AG09319 (cell line): ENCODE measurements around the gene AMHR2.

Experiments used
- DNase-seq: peaks from one replicate; pipeline ENCODE4 v3.0.0-alpha.2; 2010; ENCODE audit warnings: low read depth; ENCODE audit errors: extremely low read depth
- CTCF ChIP-seq: IDR thresholded peaks from 2 replicates; pipeline ENCODE4 v1.5.1; 2011; ENCODE audit warnings: low read depth, mild to moderate bottlenecking, inconsistent platforms, low read length, moderate library complexity

Gene AMHR2

GRCh38 chr12:53461591-53461990 lies 37.9 kb downstream of the AMHR2 start:
- no peak for DNase-seq
- TF ChIP-seq CTCF, result no peak

- no peak for DNase-seq
- no peak for TF ChIP-seq CTCF
Observed at GRCh38 chr12:53462935-53463334, 39.3 kb downstream of the AMHR2 start.

- TF ChIP-seq CTCF, result no peak
Observed at GRCh38 chr12:53463802-53464560, 40.3 kb downstream of the AMHR2 start.

GRCh38 chr12:53464685-53465418 lies 41.2 kb downstream of the AMHR2 start:
- TF ChIP-seq CTCF, result no peak
- no peak for DNase-seq

More at GRCh38 chr12:53463802-53464560, 40.3 kb downstream of the AMHR2 start:
- DNase-seq, result no peak

GRCh38 chr12:53465679-53466078 lies 42.0 kb downstream of the AMHR2 start:
- no peak; the same call in 1 of the 2 replicates for TF ChIP-seq CTCF
- DNase-seq, result no peak

GRCh38 chr12:53466640-53467039 lies 43.0 kb downstream of the AMHR2 start:
- no peak for DNase-seq
- TF ChIP-seq CTCF, result no peak

- no peak for DNase-seq
- TF ChIP-seq CTCF, result no peak
Observed at GRCh38 chr12:53467082-53467481, 43.4 kb downstream of the AMHR2 start.
